Stimulated activated CD8-positive, alpha-beta memory T cell treated with anti-CD3 and anti-CD28 coated beads, Interleukin-2, amount 100 ng/mL, for 48 hours (primary cell): Measurements from ENCODE around the gene PIGU.
"Not testable (repeated sequence)": the region's sequence is repeated elsewhere in the genome, so short reads cannot be mapped to it uniquely, and the experiment has no call there.

Source experiments
- DNase-seq, 2 donors: peaks; one replicate each; pipeline ENCODE4 v3.0.0-alpha.2; 2020; ENCODE audit warnings: low read depth in 2 of 2

PIGU gene

GRCh38 chr20:34676642-34677373, at the start of gene PIGU:
Gene PIGU (minus strand): TSS chr20:34677092. CDS start chr20:34677085, 7 bp downstream.
- peak; percentile 93 to 94 for DNase-seq

GRCh38 chr20:34724172-34724571, 47.3 kb upstream of the PIGU start:
- no peak for DNase-seq

- not testable (repeated sequence) for DNase-seq
These were observed 45.7 kb upstream of the PIGU start for GRCh38 chr20:34722560-34722959.

GRCh38 chr20:34720266-34720665, 43.4 kb upstream of the PIGU start:
- no peak for DNase-seq

GRCh38 chr20:34719242-34720017, 42.5 kb upstream of the PIGU start:
- not testable (repeated sequence) for DNase-seq

GRCh38 chr20:34717230-34718095, 40.6 kb upstream of the PIGU start:
- no peak for DNase-seq

- DNase-seq, result no peak
These were observed 40.0 kb upstream of the PIGU start for GRCh38 chr20:34716921-34717229.

GRCh38 chr20:34715384-34715783, 38.5 kb upstream of the PIGU start:
- DNase-seq, result no peak

- DNase-seq, result not testable (repeated sequence)
These were observed 37.1 kb upstream of the PIGU start for GRCh38 chr20:34713944-34714515.

- no peak for DNase-seq
These were observed 36.5 kb upstream of the PIGU start for GRCh38 chr20:34713194-34713943.

- no peak for DNase-seq
These were observed 35.8 kb upstream of the PIGU start for GRCh38 chr20:34712525-34713192.

GRCh38 chr20:34711813-34712430, 35.0 kb upstream of the PIGU start:
- no peak for DNase-seq

GRCh38 chr20:34710861-34711574, 34.1 kb upstream of the PIGU start:
- no peak for DNase-seq

GRCh38 chr20:34710568-34710839, 33.6 kb upstream of the PIGU start:
- no peak for DNase-seq

GRCh38 chr20:34709831-34710567, 33.1 kb upstream of the PIGU start:
- DNase-seq, result peak; percentile 34 to 61

GRCh38 chr20:34709044-34709830, 32.3 kb upstream of the PIGU start:
- peak; percentile 70 to 83 for DNase-seq

- peak; percentile 32 to 52 for DNase-seq
These were observed 31.7 kb upstream of the PIGU start for GRCh38 chr20:34708621-34709043.
